NT2/D1 (cell line): ENCODE data around the gene PLXNA2.

Experiments
- SUZ12 ChIP-seq: IDR thresholded peaks from 2 replicates; pipeline ENCODE4 v1.6.1; 2011; ENCODE audit not compliant: insufficient read length, insufficient read depth; ENCODE audit errors: extremely low read depth
- YY1 ChIP-seq: IDR thresholded peaks from 2 replicates; pipeline ENCODE4 v1.6.1; 2011; ENCODE audit not compliant: insufficient read length, insufficient read depth

GRCh38 chr1:208127792-208128529 lies 116.2 kb downstream of the PLXNA2 start:
- no peak for TF ChIP-seq YY1
- TF ChIP-seq SUZ12, result no peak
